DMS114 treated with DMSO at 0.1 percent for 48 hours (cell line): ENCODE results near the gene S100A8.

Experiments used
- DNase-seq: peaks from one replicate; lab custom pipeline; 2025; ENCODE audit not compliant: unreplicated experiment; lab: John Stamatoyannopoulos, UW

S100A8 gene

GRCh38 chr1:153393926-153394325, 3.1 kb upstream of the S100A8 start:
- DNase-seq = no peak

DNA sequence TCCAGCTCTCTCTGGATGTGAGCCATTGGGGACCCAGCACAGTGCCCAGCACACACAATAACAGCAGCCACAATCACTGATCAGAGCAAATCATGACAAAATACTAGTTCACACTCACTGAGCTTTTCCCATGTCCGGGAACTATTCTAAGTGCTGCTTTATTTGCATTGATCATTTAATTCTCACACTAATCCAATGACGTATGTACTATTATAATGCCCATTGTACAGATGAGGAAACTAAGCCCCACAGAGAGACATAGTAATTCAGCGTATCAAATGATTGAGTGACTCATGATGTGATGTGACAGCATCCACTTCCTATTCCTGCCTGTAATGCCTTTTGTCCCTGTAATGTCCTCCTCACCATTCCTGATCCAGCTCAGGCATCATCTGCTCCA, 1.9 kb upstream of the S100A8 start:
- DNase-seq = no peak

- DNase-seq = no peak
Measured at GRCh38 chr1:153392258-153392657, 1.4 kb upstream of the S100A8 start.

- no peak for DNase-seq
Measured at GRCh38 chr1:153389973-153390879, 647 bp downstream of the S100A8 start.

GRCh38 chr1:153389401-153389800, 1.5 kb downstream of the S100A8 start:
- DNase-seq = no peak

DNA sequence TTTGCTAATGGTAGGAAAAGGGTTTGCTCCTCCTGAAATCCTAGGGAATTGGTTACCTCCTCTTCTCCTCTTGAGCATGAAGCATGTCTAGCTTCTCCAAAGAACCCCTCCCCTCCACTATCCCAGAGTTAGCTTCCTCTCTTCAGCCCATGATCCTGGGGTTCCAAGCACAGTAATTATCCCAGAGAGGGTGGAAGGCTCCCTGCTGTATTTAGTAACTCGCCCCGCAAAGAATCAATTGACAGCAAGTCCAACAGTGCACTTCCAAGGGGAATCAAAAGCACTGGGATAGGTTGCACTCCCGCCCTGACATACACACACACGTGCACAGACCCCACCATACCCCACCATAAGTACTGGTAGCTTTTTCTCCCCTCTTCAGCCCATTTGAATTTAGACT, 3.1 kb downstream of the S100A8 start:
- no peak for DNase-seq

DNA sequence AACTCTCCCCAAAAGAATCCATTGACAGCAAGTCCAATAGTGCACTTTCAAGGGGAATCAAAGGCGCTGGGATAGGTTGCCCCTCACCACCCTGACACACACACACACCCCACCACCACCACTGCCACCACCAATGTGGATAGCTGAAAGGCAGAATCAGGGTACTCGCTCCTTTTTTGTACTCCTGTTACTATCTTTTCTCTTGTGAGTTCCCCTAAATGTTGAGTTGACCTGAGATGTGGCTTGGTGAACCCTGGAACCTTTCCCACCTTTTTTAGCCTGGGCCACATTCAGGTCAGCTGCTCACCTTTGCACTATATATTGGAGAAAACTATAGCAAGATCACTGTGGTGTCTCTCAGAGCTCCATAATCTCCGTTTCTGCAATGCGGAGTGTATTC, 3.9 kb downstream of the S100A8 start:
- no peak for DNase-seq

DNA sequence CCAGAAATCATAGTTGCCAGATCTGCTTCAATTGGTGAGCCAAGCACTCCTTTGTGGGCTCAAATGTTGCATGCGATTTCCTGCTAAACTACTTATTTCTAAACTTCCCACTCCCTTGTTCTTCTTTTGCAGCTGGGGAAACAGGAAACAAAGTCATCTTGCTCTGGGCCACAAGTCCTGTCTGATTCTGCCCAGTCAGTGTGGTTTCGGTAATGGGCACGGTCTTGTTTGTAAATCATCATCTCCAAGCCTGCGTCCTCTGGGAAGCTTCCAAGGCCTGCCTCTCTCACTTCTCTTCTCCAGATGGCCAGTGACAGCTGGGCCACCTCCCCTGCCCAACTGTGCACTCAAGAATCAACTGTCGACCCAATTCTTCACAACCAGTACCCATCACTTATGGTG, 4.4 kb downstream of the S100A8 start:
- no peak for DNase-seq

GRCh38 chr1:153384958-153385580, 5.8 kb downstream of the S100A8 start:
- DNase-seq = no peak

DNA sequence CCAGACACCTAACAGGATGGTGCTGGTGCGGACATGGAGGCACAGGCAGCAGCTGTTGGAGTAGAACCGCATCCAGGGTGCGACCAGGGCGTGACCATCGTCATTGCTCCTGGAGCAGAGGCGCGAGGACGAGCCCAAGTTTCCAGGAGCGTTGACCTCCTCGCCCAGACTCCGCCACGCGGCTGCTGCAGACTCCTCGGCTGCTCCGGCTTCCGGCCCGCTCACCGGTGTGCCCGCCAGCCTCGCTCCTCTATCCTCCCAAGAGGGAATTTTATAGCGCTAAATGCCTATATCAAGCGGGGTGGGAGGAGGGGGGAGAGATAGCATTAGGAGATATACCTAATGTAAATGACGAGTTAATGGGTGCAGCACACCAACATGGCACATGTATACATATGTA, 10.2 kb downstream of the S100A8 start:
- DNase-seq = no peak

GRCh38 chr1:153379591-153379990, 11.3 kb downstream of the S100A8 start:
- no peak for DNase-seq

DNA sequence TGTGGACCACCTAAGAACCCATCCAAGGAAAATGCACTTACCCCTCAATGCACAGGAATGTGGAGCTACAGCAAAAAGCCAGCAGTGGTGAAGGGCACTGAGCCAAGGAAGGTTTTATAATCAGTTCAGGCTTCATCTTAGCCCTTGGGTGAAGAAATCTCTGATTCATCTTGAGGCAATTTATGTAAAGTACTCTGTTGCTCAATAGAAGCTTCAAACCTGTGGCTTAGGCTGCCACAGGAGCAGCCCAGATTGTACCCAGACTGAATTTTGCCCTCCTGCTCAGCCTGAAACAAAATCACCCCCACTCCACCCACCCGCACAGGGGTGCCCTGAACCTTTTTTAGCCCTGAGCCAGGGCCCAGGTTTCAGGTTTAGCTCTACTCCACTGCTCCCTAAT, 15.4 kb downstream of the S100A8 start, which contains the start of gene S100A12:
Gene S100A12, minus strand, starts transcription at position 111 of the 400 bp plus-strand sequence. CDS start 1,029 bp downstream, outside the sequence.
- DNase-seq = no peak

DNA sequence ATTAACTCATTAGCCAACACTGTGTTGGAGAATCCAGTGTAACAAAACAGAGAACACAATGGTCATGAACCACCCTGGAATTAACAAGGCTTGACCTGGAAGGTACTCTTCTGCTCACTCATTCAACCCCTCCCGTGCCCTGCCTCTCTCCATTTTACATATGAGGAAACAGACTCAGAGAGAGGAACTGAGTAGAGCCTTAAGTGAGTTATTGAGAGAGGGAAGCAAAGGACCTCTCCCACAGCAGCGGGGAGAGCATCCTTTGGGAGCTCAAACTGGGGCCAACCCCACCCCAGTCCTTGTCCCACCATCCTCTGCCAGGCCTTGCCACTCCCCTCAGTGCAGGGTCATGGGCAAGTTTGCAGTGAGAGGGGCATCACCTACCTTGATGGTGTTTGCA, 16.8 kb downstream of the S100A8 start:
- DNase-seq = no peak

- DNase-seq = no peak
Measured at GRCh38 chr1:153372571-153372970, 18.3 kb downstream of the S100A8 start.

GRCh38 chr1:153371231-153371630, 19.6 kb downstream of the S100A8 start:
- DNase-seq = no peak

GRCh38 chr1:153370146-153370545, 20.7 kb downstream of the S100A8 start:
- no peak for DNase-seq

- no peak for DNase-seq
Measured at GRCh38 chr1:153368495-153368894, 22.4 kb downstream of the S100A8 start.

- DNase-seq = no peak
Measured at GRCh38 chr1:153367090-153367489, 23.8 kb downstream of the S100A8 start.

DNA sequence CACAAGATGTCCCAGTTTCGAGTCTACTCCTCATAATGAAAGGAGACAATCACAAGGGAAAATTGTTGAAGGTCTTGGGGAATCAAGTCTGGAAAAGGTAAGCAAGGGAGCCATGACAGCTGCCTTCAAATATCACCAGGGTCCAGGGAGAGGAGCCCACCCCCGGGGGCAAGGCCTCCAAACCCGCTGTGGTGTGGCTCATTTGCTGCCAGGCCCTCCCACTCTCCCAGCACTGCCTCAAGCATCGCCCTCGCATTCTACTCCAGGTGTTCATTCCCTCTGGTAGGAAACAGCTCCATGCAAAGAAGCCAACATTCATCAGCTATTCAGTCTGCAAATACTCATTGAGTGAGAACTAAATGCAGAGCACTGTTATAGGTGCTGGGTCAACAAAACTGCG, 24.6 kb downstream of the S100A8 start:
- DNase-seq = no peak

- no peak for DNase-seq
Measured at GRCh38 chr1:153365696-153366095, 25.2 kb downstream of the S100A8 start.

DNA sequence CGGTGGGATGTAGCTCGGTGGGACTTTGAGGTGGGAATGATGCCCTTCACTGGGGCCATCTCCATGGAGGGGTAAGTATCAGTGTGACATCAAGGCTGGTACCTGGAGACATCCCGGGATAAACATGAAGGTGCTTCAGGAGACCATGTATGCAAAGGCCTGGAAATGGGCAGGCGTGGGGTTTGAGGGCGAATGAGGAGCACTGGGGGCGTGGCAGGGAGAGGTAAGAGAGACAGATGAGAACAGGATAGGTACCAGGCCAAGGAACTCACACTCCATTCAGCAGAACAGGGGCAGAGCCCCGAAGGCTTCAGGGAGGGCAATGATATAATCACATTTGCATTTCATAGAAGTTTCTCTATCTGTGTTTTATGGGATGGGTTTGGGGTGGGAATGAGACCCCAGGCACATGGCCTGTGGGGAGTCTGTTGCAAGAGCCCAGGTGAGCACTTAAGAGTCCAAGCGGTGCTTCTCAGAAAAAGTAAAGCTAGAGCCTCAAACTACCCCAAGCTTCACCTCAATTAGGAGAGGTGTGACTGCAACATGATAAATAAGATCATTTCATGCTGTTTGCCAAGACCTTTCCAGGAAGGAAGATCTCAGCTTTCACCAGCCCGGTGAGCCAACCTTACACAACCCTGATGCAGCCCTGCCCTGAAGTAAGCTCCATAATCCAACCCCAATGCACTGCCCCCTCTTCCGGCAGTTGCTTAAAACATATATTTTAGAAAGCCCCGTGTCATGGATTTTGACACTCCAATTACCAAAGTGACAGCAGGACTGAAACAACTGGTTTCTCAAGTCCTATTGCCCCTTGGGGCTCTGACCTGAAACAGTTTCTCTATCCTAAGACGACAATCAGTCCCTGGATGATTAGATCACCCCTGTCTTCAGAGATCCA, 25.9 kb downstream of the S100A8 start:
- no peak for DNase-seq
